Fibroblast of pulmonary artery (primary cell): ENCODE results near the gene MAP2K1.

Experiments used
- DNase-seq: peaks from one replicate; pipeline ENCODE4 v3.0.0-alpha.2; 2010; ENCODE audit warnings: low read depth
- H3K4me3 ChIP-seq: replicated peaks from 2 replicates; pipeline ENCODE4 v1.5.1; 2011; ENCODE audit warnings: low read depth, mild to moderate bottlenecking, control low read depth, low read length, moderate library complexity
- TF ChIP-seq, protein P1 (sequence below): IDR thresholded peaks from 2 replicates; pipeline ENCODE4 v1.5.1; 2011; ENCODE audit warnings: mild to moderate bottlenecking, control low read depth, low read length, inconsistent platforms; ENCODE audit errors: missing control alignments

MAP2K1 gene

DNA sequence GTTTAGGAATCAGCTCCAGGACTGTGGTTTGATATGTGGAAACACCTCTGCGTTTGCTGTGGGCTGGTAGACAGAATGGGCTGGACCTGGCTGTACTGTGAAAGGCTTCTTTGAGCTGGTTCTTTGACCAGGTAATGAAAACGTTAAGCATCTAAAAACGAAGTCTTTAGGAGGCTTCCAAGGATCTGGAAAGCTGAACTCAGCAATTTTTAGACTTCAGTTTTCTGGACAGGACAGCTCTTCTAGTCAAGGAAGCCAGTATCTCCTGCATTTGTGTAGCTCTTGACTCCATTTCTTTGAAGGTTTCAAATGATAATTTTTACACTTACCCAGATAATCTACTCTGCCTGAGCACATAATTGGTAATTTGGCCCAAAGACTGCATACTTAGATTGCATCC, 25.5 kb downstream of the MAP2K1 start:
- H3K4me3 ChIP-seq: no peak overlapping the region
- TF ChIP-seq, protein P1, sequence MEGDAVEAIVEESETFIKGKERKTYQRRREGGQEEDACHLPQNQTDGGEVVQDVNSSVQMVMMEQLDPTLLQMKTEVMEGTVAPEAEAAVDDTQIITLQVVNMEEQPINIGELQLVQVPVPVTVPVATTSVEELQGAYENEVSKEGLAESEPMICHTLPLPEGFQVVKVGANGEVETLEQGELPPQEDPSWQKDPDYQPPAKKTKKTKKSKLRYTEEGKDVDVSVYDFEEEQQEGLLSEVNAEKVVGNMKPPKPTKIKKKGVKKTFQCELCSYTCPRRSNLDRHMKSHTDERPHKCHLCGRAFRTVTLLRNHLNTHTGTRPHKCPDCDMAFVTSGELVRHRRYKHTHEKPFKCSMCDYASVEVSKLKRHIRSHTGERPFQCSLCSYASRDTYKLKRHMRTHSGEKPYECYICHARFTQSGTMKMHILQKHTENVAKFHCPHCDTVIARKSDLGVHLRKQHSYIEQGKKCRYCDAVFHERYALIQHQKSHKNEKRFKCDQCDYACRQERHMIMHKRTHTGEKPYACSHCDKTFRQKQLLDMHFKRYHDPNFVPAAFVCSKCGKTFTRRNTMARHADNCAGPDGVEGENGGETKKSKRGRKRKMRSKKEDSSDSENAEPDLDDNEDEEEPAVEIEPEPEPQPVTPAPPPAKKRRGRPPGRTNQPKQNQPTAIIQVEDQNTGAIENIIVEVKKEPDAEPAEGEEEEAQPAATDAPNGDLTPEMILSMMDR: no peak
- no peak for DNase-seq

DNA sequence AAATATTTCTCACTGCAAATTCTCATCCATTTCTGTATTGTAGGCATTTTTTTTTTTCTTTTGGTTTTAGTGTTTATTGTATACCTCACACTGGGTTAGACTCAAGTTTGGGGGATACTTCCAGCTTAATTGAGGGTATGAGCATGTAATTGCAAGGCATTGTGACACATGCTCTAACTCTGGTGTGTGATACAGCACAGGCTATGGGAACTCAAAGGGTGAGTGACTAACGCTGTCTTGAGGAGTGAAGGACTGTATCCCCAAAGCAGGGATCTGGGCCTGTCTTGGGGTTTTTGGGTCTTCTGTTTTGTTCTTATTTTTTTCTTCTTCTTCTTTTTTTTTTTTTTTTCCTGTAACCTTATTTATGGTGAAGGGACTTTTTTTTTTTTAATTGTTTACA, 26.9 kb downstream of the MAP2K1 start:
- no peak overlapping the region for H3K4me3 ChIP-seq
- no peak for DNase-seq
- TF ChIP-seq, protein P1: no peak

DNA sequence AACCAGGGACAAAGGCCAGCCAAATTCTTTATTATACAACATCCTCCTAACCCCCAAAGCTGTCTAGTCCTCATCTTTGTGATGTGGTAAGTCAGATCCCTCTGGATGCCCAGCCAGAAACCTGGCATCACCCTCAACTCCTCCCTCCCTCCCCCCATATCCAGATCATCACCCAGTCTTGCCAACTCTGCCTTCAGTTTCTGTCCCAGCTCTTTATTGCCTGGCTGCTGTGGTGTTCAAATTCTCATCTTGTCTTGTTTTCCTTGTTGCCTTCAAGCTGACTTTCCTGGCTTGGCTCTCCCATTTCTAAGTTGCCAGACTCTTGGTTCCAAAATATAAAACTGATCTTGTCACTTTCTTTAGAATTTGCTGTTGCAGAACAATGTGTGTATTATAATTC, 28.6 kb downstream of the MAP2K1 start:
- no peak overlapping the region for H3K4me3 ChIP-seq
- no peak for DNase-seq
- TF ChIP-seq, protein P1: no peak

DNA sequence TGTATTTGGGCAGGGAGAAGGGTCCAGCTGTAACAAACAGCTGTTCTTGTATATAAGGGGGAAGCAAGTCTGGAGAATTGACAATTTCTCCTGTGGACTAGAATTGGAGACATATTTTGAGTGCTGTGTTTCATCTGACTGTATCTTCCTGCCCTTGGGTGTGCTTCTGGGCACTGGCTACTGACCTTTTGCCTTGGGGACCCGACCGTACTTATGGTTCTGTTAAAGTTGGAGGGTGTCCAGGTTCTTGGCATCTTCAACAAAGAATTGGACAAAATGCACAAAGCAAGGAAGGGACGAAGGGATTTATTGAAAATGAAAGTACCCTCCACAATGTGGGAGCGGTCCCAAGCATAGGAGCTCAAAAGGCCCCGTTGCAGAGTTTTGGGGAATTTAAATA, 31.0 kb downstream of the MAP2K1 start:
- DNase-seq: no peak
- TF ChIP-seq, protein P1: no peak
- H3K4me3 ChIP-seq: peak overlapping the region; percentile 43

DNA sequence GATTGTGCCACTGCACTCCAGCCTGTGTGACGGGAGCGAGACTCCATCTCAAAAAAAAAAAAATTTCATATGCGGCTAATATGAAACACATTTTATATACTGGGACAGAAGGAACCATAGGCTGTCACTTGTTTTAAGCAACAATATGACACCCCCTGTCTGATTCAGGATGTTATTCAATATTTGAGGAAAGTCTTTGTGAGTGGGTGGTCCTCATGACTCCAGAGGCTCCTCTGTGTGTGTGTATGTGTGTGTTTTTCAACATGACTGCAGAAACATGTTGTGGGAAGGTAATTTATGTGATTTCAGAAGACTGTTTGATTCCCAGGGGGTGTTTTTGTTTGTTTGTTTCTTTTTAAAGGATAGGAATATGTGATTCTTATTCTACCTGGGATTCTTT, 32.8 kb downstream of the MAP2K1 start:
- TF ChIP-seq, protein P1: no peak
- H3K4me3 ChIP-seq: no peak overlapping the region
- DNase-seq: no peak

DNA sequence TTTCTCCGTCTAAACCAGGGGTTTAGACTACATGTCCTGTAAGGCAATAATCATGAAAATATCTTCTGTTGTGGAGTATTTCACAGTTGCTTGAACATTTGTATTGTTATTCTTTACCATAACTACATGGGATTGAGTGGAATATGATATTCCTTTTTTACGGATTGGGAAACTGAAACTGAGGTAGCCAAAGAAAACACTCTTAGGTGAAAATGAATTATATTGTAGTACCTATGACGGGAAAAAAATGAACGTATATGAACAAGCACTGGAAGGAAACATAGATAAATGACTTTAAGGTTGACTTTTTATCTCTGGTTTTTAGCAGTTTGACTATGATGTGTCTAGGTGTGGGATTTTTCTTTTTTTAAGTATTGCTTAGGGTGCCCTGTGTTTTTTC, 35.6 kb downstream of the MAP2K1 start:
- no peak for DNase-seq
- TF ChIP-seq, protein P1: no peak
- H3K4me3 ChIP-seq: no peak overlapping the region

DNA sequence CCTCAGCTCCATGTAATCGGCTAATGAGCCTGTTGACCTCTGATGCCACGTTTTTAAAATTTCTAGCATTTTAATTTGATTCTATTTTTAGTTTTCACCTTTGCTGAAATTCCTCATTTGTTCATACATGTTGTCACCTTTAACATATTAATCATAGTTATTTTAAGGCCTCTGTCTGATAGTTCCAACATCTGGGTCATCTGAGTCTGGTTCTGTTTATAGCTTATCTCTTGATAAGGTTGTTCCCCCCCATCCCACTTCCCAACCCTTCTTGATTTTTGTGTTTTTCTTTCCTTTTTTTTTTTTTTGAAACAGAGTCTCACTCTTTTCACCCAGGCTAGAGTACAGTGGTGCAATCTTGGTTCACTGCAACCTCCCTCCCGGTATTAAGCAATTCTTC, 36.4 kb downstream of the MAP2K1 start:
- TF ChIP-seq, protein P1: no peak
- no peak for DNase-seq
- no peak overlapping the region for H3K4me3 ChIP-seq
